Duodenal mucosa (tissue), 2 donors: ENCODE measurements around the gene OSGEP.

Source experiments
- H3K27ac ChIP-seq: one replicate; pipeline ENCODE4 v1.7.0; 2013; ENCODE audit warnings: low read depth, low read length
- H3K27me3 ChIP-seq, 2 donors: one replicate each; pipeline ENCODE4 v1.7.0; 2013; ENCODE audit warnings: low read length in 2 of 2, control low read depth in 1 of 2; ENCODE audit not compliant: insufficient read depth in 2 of 2, control insufficient read depth in 1 of 2
- H3K36me3 ChIP-seq, 2 donors: one replicate each; pipeline ENCODE4 v1.7.0; 2013; ENCODE audit warnings: low read length in 2 of 2, control low read depth in 1 of 2; ENCODE audit not compliant: insufficient read depth in 2 of 2, control insufficient read depth in 1 of 2
- H3K4me1 ChIP-seq, 2 donors: one replicate each; pipeline ENCODE4 v1.7.0; 2013; ENCODE audit warnings: low read length in 2 of 2, control low read depth in 1 of 2; ENCODE audit not compliant: insufficient read depth in 2 of 2, control insufficient read depth in 1 of 2
- H3K4me3 ChIP-seq, 2 donors: one replicate each; pipeline ENCODE4 v1.7.0; 2013; ENCODE audit warnings: low read length in 2 of 2, low read depth in 1 of 2
- H3K9ac ChIP-seq, 2 donors: one replicate each; pipeline ENCODE4 v1.7.0; 2013; ENCODE audit warnings: low read length in 2 of 2, low read depth in 1 of 2
- H3K9me3 ChIP-seq, 2 donors: one replicate each; pipeline ENCODE4 v1.7.0; 2013; ENCODE audit warnings: low read length in 2 of 2, control low read depth in 1 of 2; ENCODE audit not compliant: control insufficient read depth in 1 of 2

Gene OSGEP

DNA sequence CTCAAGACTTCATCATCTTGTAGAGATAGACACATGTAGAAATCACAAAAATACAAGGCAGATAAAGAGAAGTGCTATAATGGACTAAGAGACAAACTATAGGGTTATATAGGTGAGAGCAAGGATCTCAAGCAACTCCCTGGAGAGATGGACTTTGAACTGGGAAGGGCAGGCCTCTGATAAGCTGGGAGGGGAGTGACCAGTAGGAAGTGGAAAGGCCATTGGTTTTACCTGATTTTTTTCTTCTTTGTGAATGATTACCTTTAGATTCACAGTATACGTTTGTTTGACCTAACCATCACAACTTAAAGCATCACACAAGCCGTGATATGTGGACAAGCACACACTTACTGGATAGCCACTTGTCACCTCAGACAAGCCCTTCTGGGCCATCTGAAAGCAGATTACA is 36.1 kb downstream of the OSGEP start:
- H3K27me3 ChIP-seq: peaks cover 0 to 3% of the 10 kb centered on the region in 2 donors
- peak overlapping the region; percentile 40 for H3K27ac ChIP-seq
- H3K9me3 ChIP-seq: no peaks in the 10 kb centered on the region
- no peak overlapping the region for H3K9ac ChIP-seq
- no peaks in the 10 kb centered on the region for H3K36me3 ChIP-seq
- H3K4me3 ChIP-seq: peak overlapping the region; percentile 30 to 46
- peaks cover 50 to 54% of the 10 kb centered on the region in 2 donors for H3K4me1 ChIP-seq

GRCh38 chr14:20417250-20418186 is 37.1 kb downstream of the OSGEP start:
- H3K27me3 ChIP-seq: no peaks in the 10 kb centered on the region
- H3K9ac ChIP-seq: no peak overlapping the region
- peak overlapping the region; percentile 40 for H3K27ac ChIP-seq
- H3K4me3 ChIP-seq: no peak overlapping the region
- no peaks in the 10 kb centered on the region for H3K9me3 ChIP-seq
- no peaks in the 10 kb centered on the region for H3K36me3 ChIP-seq
- peaks cover 50 to 54% of the 10 kb centered on the region in 2 donors for H3K4me1 ChIP-seq

DNA sequence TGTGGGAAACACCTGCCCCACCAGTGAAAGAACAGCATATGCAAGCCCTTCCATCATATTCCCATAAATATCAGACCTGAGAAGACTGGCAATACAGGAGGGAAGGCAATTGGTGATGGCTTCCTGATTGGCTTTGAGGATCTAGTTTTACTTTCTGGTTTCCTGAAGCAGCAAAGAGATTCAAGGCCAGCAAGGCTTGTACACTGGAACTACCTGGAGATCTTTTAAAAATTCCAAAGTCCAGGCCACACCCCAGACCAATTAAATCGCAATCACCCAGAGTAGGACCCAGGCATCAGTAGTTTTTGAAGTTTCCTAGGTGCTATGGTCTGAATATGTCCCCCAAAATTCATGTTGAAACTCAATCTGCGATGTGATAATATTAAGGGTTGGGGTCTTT is 38.4 kb downstream of the OSGEP start:
- Histone ChIP-seq H3K9ac (peak overlapping the region in 1 of 2 donors; percentile 26), H3K4me1 (peaks cover 52 to 62% of the 10 kb centered on the region in 2 donors), H3K27ac (peak overlapping the region; percentile 71), H3K36me3 (no peaks in the 10 kb centered on the region), H3K27me3 (no peaks in the 10 kb centered on the region), H3K9me3 (no peaks in the 10 kb centered on the region), H3K4me3 (peak overlapping the region in 1 of 2 donors; percentile 10)

- H3K36me3 ChIP-seq: no peaks in the 10 kb centered on the region
- H3K27ac ChIP-seq: peak overlapping the region; percentile 71
- peaks cover 55 to 63% of the 10 kb centered on the region in 2 donors for H3K4me1 ChIP-seq
- peak overlapping the region in 1 of 2 donors; percentile 10 for H3K4me3 ChIP-seq
- H3K9ac ChIP-seq: peak overlapping the region in 1 of 2 donors; percentile 26
- no peaks in the 10 kb centered on the region for H3K27me3 ChIP-seq
- H3K9me3 ChIP-seq: no peaks in the 10 kb centered on the region
Measured at GRCh38 chr14:20415782-20416206, 38.8 kb downstream of the OSGEP start.

DNA sequence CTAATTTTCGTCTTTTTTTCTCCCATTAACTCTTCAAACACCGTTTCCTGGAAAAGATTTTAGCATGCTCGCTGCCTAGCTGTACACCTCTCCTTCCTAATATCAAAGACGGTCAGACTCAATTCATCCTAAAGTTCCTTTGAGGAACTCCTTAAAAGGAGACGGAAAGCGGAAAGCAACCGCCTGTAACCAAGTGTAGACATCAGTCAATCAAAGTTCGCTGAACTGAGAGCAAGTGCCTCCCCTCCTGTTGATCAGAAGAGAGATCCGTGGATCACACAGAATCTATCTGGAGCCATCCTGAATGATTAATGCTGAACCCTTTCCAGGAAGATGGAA is 40.9 kb downstream of the OSGEP start:
- peak overlapping the region; percentile 96 for H3K27ac ChIP-seq
- no peaks in the 10 kb centered on the region for H3K9me3 ChIP-seq
- H3K4me3 ChIP-seq: peak overlapping the region; percentile 95 to 98
- peaks cover 51 to 52% of the 10 kb centered on the region in 2 donors for H3K4me1 ChIP-seq
- H3K36me3 ChIP-seq: no peaks in the 10 kb centered on the region
- peak overlapping the region; percentile 97 to 99 for H3K9ac ChIP-seq
- no peaks in the 10 kb centered on the region for H3K27me3 ChIP-seq

GRCh38 chr14:20412876-20413743 is 41.5 kb downstream of the OSGEP start, which contains the start of gene TEP1:
TEP1 (minus strand) TSS chr14:20413501; CDS start chr14:20408439, 5,062 bp downstream.
- Histone ChIP-seq H3K4me3 (peak within 1 kb of the TSS; percentile 95 to 98), H3K4me1 (peaks cover 45 to 48% of the 10 kb centered on the region in 2 donors), H3K27ac (peak within 1 kb of the TSS; percentile 96), H3K36me3 (peaks cover 3 to 5% of the 10 kb centered on the region in 2 donors), H3K27me3 (no peaks in the 10 kb centered on the region), H3K9me3 (no peaks in the 10 kb centered on the region), H3K9ac (peak within 1 kb of the TSS; percentile 97 to 99)

- peaks cover 41 to 44% of the 10 kb centered on the region in 2 donors for H3K4me1 ChIP-seq
- no peaks in the 10 kb centered on the region for H3K27me3 ChIP-seq
- H3K27ac ChIP-seq: no peak overlapping the region
- H3K4me3 ChIP-seq: peak overlapping the region; percentile 95 to 98
- H3K36me3 ChIP-seq: peaks cover 10 to 12% of the 10 kb centered on the region in 2 donors
- no peaks in the 10 kb centered on the region for H3K9me3 ChIP-seq
- peak overlapping the region; percentile 97 to 99 for H3K9ac ChIP-seq
Measured at GRCh38 chr14:20412411-20412810, 42.2 kb downstream of the OSGEP start.

- Histone ChIP-seq H3K36me3 (peaks cover 31 to 43% of the 10 kb centered on the region in 2 donors), H3K27me3 (no peaks in the 10 kb centered on the region), H3K4me3 (no peak overlapping the region), H3K27ac (no peak overlapping the region), H3K9ac (no peak overlapping the region), H3K9me3 (no peaks in the 10 kb centered on the region), H3K4me1 (peaks cover 16 to 19% of the 10 kb centered on the region in 2 donors)
Measured at GRCh38 chr14:20409226-20409625, 45.4 kb downstream of the OSGEP start.

DNA sequence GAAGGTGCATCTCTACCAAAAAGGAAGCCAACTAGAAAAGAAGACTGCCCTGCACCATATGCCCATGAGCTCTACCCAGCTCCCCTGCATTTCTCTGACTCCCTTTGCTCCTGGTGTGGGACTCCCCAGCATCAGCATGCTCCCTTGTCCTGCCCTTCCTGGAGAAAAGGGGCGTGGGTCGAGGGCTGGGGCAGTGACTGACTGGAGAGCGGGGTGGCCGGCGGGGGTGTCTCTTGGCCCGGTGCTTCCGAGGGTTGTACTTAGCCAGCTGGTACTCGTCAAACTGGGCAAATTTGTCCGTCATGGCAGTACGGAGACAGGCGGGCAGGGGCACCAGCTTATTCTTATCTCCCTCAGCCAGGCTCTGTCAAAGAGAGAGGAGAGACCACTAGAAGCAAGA is 51.1 kb downstream of the OSGEP start:
- peaks cover 0 to 3% of the 10 kb centered on the region in 2 donors for H3K4me1 ChIP-seq
- no peak overlapping the region for H3K27ac ChIP-seq
- H3K27me3 ChIP-seq: no peaks in the 10 kb centered on the region
- no peak overlapping the region for H3K9ac ChIP-seq
- H3K36me3 ChIP-seq: peaks cover 48 to 93% of the 10 kb centered on the region in 2 donors
- no peak overlapping the region for H3K4me3 ChIP-seq
- no peaks in the 10 kb centered on the region for H3K9me3 ChIP-seq
